ENCODE results near the gene TTC16. TPM values are rescaled to one million over a fixed set of nuclear protein-coding genes. Genes with fewer than 3 reads are reported as not detected.

Gene TTC16
- total RNA-seq, 1 donor from 2014 or later: 1.3 TPM

DNA sequence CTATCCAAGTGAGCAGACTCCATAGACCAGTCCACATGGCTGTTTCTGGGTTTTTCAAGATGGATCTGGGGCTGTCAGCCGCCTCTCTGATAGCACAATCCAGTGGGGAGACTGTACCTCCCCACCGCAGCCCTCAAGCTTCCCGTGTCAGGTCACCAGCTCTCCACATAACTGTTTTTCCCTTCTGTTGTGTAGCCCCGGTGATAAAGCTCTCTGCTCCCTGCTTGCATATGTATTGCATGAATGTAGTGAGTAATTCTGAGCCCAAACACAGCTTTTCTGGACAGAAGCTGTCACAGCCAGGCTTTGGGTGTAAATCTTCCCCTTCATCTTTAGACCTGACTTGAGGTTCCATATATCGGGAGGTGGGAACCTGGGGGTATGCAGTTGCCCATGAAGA lies 32.2 kb upstream of the TTC16 start:
- Histone ChIP-seq H3K9me3 (no peaks in the 10 kb centered on the region), H3K27ac (no peak overlapping the region), H3K36me3 (peaks cover 99% of the 10 kb centered on the region)

DNA sequence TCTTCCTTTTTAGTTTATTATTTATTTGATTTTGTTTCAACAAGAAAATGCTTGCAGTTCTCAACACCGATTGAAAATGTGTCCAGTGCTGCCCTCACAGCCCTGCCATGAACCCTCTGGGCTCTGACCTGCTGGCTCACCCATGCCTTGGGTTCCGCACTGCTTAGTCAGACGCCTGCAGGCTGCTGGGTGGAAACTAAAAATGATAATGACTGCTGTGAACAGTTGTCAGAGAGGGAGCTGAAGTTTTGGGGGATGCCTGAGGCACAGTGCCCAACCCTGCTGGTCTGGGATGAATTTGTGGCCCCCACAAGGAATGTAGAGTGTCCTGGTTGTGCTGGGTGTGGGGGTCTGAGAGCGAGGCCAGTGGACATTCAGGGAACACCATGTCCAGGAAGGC lies 31.3 kb upstream of the TTC16 start:
- TF ChIP-seq, protein P1, sequence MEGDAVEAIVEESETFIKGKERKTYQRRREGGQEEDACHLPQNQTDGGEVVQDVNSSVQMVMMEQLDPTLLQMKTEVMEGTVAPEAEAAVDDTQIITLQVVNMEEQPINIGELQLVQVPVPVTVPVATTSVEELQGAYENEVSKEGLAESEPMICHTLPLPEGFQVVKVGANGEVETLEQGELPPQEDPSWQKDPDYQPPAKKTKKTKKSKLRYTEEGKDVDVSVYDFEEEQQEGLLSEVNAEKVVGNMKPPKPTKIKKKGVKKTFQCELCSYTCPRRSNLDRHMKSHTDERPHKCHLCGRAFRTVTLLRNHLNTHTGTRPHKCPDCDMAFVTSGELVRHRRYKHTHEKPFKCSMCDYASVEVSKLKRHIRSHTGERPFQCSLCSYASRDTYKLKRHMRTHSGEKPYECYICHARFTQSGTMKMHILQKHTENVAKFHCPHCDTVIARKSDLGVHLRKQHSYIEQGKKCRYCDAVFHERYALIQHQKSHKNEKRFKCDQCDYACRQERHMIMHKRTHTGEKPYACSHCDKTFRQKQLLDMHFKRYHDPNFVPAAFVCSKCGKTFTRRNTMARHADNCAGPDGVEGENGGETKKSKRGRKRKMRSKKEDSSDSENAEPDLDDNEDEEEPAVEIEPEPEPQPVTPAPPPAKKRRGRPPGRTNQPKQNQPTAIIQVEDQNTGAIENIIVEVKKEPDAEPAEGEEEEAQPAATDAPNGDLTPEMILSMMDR (IDR thresholded peaks at IDR 0.05): no peak
- DNase-seq: no peak
- H3K4me3 ChIP-seq: no peak overlapping the region
- intact Hi-C loops (cut with DNase I): no loop called here
- H3K27ac ChIP-seq: no peak overlapping the region
- no peak for ATAC-seq
- no peaks in the 10 kb centered on the region for H3K27me3 ChIP-seq (ENCODE audit: low read depth)
- peaks cover 98% of the 10 kb centered on the region for H3K36me3 ChIP-seq
- no peaks in the 10 kb centered on the region for H3K4me1 ChIP-seq
- H3K9me3 ChIP-seq: no peaks in the 10 kb centered on the region

More for the DNA sequence above, 32.2 kb upstream of the TTC16 start:
- no peaks in the 10 kb centered on the region for H3K4me1 ChIP-seq
- DNase-seq (no peak), ATAC-seq (no peak)
- no peaks in the 10 kb centered on the region for H3K27me3 ChIP-seq (ENCODE audit: low read depth)
- H3K4me3 ChIP-seq: no peak overlapping the region
- intact Hi-C loops (cut with DNase I): no loop called here
- TF ChIP-seq, protein P1 (IDR thresholded peaks at IDR 0.05): no peak

DNA sequence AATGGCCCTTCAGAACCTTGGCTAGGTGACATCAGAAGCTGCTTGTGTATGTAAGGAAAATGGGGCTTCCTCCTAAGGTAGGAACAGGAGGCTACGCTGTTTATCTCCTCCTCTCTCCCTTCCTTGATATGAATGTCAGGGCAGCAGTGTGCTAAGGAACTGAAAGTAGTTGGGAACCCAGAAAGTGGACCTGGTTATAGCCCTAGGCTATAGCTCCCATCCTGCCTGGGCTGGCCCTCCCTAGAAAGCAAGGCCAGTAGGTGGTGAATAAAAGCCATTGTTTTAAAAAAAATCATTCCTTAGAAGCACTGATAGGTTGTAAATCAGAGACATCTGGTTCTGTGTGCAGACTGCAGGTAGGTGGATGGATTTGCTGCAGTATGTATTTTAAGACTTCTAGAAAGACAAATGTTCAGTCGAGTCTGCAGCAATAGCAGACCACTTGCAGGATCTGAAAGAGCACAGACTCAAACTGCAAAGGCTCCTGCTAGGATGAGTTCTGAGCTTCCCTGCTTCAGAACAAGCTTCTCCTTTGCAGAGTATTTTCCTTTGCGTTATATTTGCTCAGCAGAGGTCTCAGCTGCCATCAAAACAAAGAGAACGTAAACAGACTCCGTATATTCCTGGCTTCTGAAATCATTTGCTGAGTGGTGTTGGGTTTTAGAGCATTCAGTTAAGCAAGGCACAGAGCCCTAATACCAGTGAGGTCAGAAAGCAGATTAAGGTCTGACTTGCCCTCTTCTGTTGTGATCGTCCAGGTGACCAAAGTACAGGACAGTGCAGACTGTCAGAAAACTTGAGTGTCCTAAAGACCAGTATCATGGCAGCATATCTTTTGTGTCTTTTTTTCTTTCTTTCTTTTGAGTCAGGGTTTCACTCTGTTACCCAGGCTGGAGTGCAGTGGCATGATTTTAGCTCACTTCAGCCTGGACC lies 29.2 kb upstream of the TTC16 start:
- Histone ChIP-seq H3K4me3 (no peak overlapping the region), H3K27ac (no peak overlapping the region), H3K36me3 (peaks cover 98% of the 10 kb centered on the region), H3K4me1 (no peaks in the 10 kb centered on the region), H3K9me3 (no peaks in the 10 kb centered on the region), H3K27me3 (ENCODE audit: low read depth) (no peaks in the 10 kb centered on the region)
- intact Hi-C loops (cut with DNase I): no loop called here
- no peak for ATAC-seq
- no peak for DNase-seq
- TF ChIP-seq, protein P1 (IDR thresholded peaks at IDR 0.05): no peak

DNA sequence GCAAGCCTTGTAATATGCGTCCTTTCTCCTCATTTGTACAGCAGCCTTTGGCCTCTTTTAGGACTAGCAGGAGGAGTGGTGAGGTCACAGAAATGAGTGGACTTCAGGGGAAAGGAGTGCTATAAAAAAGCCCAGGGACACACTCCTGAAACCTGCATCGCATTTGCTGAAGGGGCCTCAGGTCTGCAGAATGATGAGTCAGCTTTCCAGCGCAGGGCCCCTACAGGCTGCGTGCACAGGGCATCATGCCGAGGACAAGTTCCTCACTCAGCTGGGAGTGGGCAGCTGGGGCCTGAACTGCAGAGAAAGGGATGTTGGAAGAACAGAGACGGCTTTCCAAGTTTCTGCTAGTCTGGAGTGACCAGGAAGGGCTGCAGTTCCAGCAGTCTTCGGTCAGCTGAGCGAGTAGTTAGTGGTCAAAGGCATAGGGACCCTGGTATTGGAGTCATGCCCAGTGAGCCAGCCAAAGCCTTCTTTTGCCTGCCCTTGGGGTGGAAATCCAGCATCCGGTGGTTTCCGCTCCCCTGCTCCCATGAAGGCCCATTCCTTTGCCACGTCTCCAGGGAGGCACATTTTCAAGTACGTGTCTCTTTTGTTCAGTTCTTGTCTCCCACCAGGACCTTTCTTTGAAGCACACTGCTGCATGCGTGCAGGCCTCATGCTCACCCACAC lies 26.4 kb upstream of the TTC16 start:
- DNase-seq: no peak
- peaks cover 93% of the 10 kb centered on the region for H3K36me3 ChIP-seq
- H3K4me1 ChIP-seq: no peaks in the 10 kb centered on the region
- ATAC-seq: no peak
- no peaks in the 10 kb centered on the region for H3K27me3 ChIP-seq (ENCODE audit: low read depth)
- intact Hi-C loops (cut with DNase I): no loop called here
- H3K27ac ChIP-seq: no peak overlapping the region
- no peaks in the 10 kb centered on the region for H3K9me3 ChIP-seq
- TF ChIP-seq, protein P1 (IDR thresholded peaks at IDR 0.05): no peak
- no peak overlapping the region for H3K4me3 ChIP-seq

DNA sequence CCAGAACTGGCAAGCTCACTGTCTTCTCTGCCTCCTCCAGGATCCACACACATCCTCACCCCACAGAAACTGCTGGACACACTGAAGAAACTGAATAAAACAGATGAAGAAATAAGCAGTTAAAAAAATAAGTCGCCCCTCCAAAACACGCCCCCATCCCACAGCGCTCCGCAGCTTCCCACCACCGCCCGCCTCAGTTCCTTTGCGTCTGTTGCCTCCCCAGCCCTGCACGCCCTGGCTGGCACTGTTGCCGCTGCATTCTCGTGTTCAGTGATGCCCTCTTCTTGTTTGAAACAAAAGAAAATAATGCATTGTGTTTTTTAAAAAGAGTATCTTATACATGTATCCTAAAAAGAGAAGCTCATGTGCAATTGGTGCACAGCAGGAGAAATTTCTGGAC lies 25.1 kb upstream of the TTC16 start:
- TF ChIP-seq, protein P1 (IDR thresholded peaks at IDR 0.05): no peak
- peaks cover 83% of the 10 kb centered on the region for H3K36me3 ChIP-seq
- intact Hi-C loops (cut with DNase I): no loop called here

More for the DNA sequence above, 25.1 kb upstream of the TTC16 start:
- no peaks in the 10 kb centered on the region for H3K27me3 ChIP-seq (ENCODE audit: low read depth)
- H3K4me3 ChIP-seq: no peak overlapping the region
- ATAC-seq (no peak), DNase-seq (no peak)
- H3K27ac ChIP-seq: no peak overlapping the region
- no peaks in the 10 kb centered on the region for H3K9me3 ChIP-seq
- no peaks in the 10 kb centered on the region for H3K4me1 ChIP-seq

Data from lower lobe of right lung (tissue), 2 donors.